ELR (cell line): Measurements from ENCODE around the gene NOSIP.

Experiments used
- DNase-seq: peaks from one replicate; pipeline ENCODE4 v3.0.0-alpha.2; 2015; ENCODE audit warnings: low read depth

The NOSIP gene

GRCh38 chr19:49546825-49547565 is 33.4 kb downstream of the NOSIP start:
- DNase-seq = peak; percentile 91

GRCh38 chr19:49544154-49544553 is 36.2 kb downstream of the NOSIP start:
- no peak for DNase-seq

- DNase-seq = no peak
These were observed 37.3 kb downstream of the NOSIP start for GRCh38 chr19:49543032-49543431.

GRCh38 chr19:49542446-49542845 is 37.9 kb downstream of the NOSIP start:
- no peak for DNase-seq

DNA sequence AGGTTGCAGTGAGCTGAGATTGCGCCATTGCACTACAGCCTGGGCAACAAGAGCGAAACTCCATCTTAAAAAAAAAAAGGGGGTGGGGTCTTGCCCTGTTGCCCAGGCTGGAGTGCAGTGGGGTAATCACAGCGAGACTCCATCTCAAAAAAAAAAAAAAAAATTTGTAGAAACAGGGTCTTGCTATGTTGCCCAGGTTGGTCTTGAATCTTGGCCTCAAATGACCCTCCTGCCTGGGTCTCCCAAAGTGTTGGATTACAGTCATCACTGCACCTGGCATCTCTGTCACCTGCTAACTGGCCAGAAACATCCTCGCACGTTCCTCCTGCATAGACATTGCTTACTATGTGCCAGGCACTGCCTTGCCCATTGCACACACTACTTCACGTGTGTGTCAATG is 38.4 kb downstream of the NOSIP start:
- DNase-seq = no peak

DNA sequence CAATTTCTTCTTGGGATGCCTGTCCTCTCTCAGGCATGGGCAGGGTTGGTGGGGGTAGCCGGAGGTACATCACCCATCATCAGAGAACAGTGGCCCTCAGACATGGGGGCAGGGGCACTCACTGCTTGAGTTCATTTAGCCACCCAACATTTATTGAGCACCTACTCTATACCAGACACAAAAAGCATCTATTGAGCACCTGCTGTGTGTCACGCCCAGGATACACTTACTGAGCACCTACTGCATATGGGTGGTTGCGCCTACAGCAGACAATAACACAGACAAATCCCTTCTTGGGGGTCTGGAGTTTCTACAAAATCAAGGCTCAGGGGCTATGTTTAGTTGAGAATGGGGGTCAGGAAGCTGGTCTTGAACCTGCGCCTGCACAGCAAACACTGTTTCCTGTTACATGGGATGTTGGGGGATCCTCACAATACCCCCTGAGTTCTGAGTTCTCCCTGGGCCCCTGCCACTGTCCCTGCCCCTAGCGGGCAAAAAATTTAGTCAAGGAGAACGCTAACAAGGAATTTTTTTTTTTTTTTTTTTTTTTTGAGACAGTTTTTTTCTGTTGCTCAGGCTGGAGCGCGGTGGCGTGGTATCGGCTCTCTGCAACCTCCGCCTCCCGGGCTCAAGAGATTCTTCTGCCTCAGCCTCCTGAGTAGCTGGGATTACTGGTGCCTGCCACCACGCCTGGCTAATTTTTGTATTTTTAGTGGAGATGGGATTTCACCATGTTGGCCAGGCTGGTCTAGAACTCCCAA is 41.0 kb downstream of the NOSIP start:
- DNase-seq = no peak

DNA sequence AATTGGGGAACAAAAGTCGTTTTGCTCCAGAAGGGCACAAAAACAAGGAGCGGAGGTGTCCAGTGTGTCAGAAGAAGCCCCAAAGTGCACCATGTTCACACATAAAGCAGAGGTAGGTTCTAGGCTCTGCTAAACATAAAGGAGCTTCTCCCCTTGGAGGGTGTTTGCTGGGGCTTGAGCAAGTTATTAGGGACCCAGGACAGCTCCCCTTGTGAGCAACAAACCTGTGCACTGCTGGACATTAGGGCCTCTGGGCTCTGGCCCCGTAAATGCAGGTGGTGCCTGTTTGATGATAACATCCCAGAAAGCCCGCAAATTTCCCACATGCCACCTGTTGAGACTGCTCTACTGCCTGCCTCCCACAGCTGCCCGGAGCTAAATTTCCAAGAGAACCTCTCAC is 41.7 kb downstream of the NOSIP start:
- DNase-seq = no peak

DNA sequence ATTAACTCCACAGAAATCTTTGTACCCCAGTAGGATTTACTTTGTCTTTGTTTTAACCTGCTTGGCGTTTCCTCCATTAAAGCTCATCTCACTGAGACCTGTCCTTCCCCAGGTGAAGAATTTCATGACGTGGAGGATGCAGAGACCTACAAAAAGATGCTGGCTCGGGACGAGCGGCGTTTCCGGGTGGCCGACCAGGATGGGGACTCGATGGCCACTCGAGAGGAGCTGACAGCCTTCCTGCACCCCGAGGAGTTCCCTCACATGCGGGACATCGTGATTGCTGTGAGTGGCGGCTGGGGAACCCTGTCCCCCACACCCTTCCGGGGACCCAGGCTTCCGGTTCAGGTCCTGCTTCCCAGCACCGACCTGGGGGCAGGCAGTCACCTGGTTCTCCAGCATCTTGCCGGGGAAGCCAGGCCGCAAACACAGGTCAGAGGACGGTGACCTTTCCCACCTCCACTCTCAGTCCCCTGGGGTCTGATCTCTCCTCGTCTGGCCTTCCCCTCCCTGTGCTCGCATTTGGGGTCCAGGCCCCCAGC is 43.4 kb downstream of the NOSIP start:
- no peak for DNase-seq

DNA sequence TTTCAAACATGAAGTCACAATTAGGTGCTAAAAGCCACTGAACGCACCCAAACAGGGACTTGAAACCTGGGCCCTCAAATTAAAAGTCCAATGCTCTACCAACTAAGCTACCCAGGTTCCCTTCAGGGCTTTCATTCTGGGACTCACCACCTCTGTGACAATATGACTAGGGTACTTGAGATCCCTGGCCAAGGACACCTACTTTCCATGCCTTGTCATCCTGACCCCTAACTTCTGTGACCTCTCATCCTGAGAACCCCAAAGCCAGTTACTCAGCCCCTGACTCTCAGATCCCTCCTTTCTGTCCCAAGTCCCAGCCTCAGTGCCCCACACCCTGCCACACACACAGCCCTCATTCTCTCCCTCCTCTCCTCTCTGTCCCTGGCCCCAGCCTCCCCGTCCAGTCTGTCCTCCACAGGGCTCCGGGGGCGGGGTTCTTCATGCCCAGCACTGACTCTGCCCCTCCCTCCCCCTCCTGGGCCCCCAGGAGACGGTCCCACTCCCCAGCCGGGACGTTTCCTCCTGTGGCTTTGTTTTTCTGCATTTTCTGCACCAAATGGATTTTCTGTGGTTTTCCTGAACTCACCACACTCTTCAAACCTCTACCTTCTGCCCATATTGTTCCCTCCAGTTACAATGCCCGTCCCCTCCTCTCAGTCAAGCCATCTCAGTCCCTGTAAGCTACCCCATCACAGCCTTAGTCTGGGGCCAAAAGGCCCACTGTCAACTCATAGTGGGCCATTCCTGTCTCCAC is 45.5 kb downstream of the NOSIP start:
- DNase-seq = no peak

DNA sequence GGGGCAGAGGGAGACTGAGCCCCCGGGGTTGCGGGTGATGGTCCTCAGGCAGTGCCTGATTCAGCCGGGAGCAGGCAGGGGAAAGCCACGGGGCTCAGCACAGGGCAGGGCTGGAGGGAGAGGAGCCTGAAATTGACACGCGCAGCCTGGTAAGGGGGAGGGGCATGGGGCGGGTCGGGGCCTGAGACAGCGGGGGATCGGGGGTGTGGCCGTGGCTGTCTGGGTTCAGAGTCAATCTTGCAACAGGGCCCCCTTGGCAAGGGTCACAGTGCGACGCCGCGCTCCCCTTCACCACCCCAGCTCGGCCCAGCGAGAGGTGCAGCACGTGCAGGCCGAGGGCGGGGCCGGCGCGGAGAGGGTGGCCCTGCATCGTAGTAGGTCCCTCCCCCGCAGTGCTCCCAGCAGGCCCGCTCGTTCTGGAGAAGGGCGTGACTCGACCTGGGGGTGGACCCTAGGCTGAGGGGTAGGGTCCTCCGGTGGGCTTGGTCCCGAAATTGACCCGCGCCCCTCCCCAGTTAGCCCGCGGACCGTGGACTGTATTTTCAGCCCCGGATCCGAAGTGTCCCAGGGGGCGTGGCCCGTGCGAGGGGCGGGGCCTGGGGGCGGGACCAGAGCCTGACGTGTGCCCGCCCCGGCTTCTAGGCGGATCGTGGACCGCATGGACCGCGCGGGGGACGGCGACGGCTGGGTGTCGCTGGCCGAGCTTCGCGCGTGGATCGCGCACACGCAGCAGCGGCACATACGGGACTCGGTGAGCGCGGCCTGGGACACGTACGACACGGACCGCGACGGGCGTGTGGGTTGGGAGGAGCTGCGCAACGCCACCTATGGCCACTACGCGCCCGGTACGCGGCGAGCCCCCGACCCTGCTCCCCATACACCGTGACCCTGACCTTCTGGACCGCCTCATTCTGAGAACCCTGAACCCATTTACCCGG is 46.5 kb downstream of the NOSIP start:
- peak; percentile 54 for DNase-seq

- DNase-seq = no peak
These were observed 49.6 kb downstream of the NOSIP start for GRCh38 chr19:49530708-49531107.

- peak; percentile 86 for DNase-seq
These were observed 52.1 kb downstream of the NOSIP start for GRCh38 chr19:49528211-49528771.

DNA sequence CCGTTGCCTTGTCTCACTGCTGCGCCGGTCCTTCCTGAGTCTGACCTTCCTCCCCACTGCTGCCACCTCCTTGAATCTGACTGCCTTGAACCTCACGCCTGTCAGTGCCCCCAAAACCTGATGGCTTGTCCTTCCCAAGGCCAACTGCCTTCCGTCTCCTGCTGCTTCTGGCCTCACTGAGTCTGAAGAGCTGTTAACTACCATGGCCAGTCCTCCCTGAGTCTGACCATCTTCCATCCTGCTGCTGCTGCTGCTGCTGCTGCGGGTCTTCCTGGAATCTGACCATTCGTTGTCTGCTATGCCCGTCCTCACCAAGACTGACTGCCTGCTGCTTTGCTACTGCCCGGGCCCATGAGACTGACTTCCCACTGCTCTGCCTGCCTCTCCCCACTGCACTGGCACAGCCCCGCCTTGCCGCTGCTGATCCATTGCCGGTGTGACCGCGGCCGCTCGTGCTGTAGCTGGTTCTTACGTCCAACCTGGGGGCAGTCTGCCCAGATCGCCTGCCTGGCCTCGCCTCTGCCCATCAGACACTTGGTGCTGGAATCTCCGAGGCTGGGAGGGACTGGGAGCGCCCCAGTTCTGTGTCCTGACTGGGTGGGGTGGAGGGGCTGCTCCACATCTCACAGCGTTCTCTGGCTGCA is 55.4 kb downstream of the NOSIP start:
- DNase-seq = no peak

GRCh38 chr19:49520705-49521319 is 59.5 kb downstream of the NOSIP start:
- DNase-seq = no peak

GRCh38 chr19:49518033-49518432 is 62.3 kb downstream of the NOSIP start:
- DNase-seq = no peak

GRCh38 chr19:49515767-49516166 is 64.6 kb downstream of the NOSIP start:
- no peak for DNase-seq

DNA sequence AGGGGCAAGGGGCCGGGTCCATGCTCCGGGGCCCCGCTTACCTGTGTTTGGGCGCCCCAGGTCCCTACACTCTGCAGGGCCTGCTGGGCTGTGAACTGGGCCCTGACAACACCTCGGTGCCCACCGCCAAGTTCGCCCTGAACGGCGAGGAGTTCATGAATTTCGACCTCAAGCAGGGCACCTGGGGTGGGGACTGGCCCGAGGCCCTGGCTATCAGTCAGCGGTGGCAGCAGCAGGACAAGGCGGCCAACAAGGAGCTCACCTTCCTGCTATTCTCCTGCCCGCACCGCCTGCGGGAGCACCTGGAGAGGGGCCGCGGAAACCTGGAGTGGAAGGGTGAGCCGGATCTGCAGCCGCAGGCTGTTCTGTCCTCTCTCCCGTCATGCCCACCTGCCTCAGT is 66.2 kb downstream of the NOSIP start:
- DNase-seq = no peak

DNA sequence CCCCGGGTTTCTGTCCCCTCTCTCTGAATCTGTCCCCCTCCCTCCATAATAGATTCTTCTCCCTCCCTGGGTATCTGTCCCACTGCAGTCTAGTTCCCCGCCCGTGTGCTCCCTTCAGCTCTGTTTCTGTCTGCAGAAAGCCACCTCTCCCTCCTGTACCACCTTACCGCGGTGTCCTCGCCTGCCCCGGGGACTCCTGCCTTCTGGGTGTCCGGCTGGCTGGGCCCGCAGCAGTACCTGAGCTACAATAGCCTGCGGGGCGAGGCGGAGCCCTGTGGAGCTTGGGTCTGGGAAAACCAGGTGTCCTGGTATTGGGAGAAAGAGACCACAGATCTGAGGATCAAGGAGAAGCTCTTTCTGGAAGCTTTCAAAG is 66.6 kb downstream of the NOSIP start:
- no peak for DNase-seq

- no peak for DNase-seq
These were observed 67.2 kb downstream of the NOSIP start for GRCh38 chr19:49512970-49513745.
